ENCODE data around the gene ZFP36L1. TPM values are rescaled to one million over a fixed set of nuclear protein-coding genes. Genes with fewer than 3 reads are reported as not detected.

Gene ZFP36L1
- total and polyA plus RNA-seq, 7 donors, result 26.6 to 413 (median 217) TPM

GRCh38 chr14:68790644-68791077, 2.2 kb downstream of the ZFP36L1 start:
- 1 to 5% methylated on average over 8 of the region's 8 CpGs for WGBS, 2 donors
- H3K27ac ChIP-seq, result peak overlapping the region; percentile 98 to 100 (median 99)
- peaks cover 0 to 31% (median 21%) of the 10 kb centered on the region in 4 donors for H3K4me1 ChIP-seq
- H3K4me3 ChIP-seq, result peak overlapping the region; percentile 76 to 88 (median 80)
- intact Hi-C loops (cut with DNase I), result loop anchor here (5.0 to 10.0 kb wide), 5 partner anchors 164 to 648 kb away; no protein-coding TSS in a partner anchor
- H3K36me3 ChIP-seq, result peaks cover 27 to 53% (median 35%) of the 10 kb centered on the region in 4 donors
- no peak for DNase-seq
- TF ChIP-seq POLR2A (IDR thresholded peaks at IDR 0.05) (peak in 1 of 2 donors; percentile 13), EP300 (IDR thresholded peaks at IDR 0.05) (no peak), POLR2AphosphoS5 (IDR thresholded peaks at IDR 0.05) (peak in 3 of 4 donors; percentile 3 to 45 (median 9))
- H3K9me3 ChIP-seq, result no peaks in the 10 kb centered on the region
- H3K27me3 ChIP-seq, result no peaks in the 10 kb centered on the region

GRCh38 chr14:68789821-68790643, 2.8 kb downstream of the ZFP36L1 start:
- no peaks in the 10 kb centered on the region for H3K27me3 ChIP-seq
- H3K4me3 ChIP-seq, result peak overlapping the region; percentile 76 to 88 (median 80)
- DNase-seq, result peak; percentile 80
- H3K27ac ChIP-seq, result peak overlapping the region; percentile 98 to 100 (median 99)
- H3K36me3 ChIP-seq, result peaks cover 27 to 53% (median 35%) of the 10 kb centered on the region in 4 donors
- peaks cover 0 to 31% (median 24%) of the 10 kb centered on the region in 4 donors for H3K4me1 ChIP-seq
- intact Hi-C loops (cut with DNase I), result loop anchor here (2.0 to 10.0 kb wide), 6 partner anchors 165 to 648 kb away; no protein-coding TSS in a partner anchor
- WGBS, 2 donors, result 4 to 18% methylated on average over 45 of the region's 45 CpGs
- TF ChIP-seq POLR2A (IDR thresholded peaks at IDR 0.05) (no peak), POLR2AphosphoS5 (IDR thresholded peaks at IDR 0.05) (peak in 3 of 4 donors; percentile 6 to 46 (median 6))
- H3K9me3 ChIP-seq, result no peaks in the 10 kb centered on the region

DNA sequence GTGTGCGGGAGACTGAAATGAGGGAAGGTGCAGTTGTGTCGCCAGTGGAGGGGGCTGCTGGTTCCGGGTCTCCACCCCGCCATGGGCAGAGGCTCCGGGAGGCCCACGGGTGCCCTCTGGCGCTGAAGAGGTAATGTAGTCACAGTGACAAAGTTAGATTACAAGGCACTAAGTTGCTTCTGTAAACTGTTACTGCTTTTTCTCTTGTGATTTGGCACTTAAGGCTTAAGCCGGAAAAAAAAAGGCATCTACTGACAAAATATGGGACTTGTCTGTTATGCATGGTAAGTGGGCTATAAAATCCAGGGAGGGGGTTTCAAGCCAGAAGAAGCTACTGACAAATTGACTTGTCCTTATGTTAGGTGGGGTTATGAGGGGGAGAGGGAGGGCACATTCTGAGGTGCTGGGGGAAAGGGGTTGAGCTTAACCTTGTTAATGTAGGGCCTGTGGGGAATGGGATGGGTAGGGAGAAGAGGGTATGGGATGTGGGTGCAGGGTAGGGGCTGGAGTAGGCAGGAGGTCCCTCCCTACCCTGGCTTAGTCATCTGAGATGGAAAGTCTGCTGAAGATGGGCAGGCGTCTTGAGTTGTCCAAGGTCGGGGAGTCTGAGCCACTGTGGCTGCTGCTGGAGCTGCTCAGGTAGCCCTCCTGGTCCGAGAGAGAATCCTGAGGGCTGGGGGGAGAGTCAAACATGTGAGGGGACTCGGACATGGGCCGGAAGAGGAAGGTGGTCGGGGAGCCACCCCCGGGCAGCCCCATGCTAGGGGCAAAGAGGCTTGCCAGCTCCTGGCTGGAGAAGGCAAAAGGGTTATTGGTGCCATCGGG, 3.7 kb downstream of the ZFP36L1 start:
- DNase-seq, result peak; percentile 95
- H3K27me3 ChIP-seq, result no peaks in the 10 kb centered on the region
- peak in 1 of 4 donors; percentile 3 for TF ChIP-seq EP300 (IDR thresholded peaks at IDR 0.05)
- peak in 3 of 4 experiments; percentile 50 to 67 (median 56) for TF ChIP-seq CTCF (IDR thresholded peaks at IDR 0.05)
- peak; percentile 48 to 69 (median 66) for TF ChIP-seq POLR2AphosphoS5 (IDR thresholded peaks at IDR 0.05)
- no peak for TF ChIP-seq POLR2A (IDR thresholded peaks at IDR 0.05)
- no peaks in the 10 kb centered on the region for H3K9me3 ChIP-seq
- 5 to 9% methylated on average over 16 of the region's 16 CpGs for WGBS, 2 donors
- H3K4me1 ChIP-seq, result peaks cover 0 to 28% (median 24%) of the 10 kb centered on the region in 4 donors
- peaks cover 27 to 53% (median 35%) of the 10 kb centered on the region in 4 donors for H3K36me3 ChIP-seq
- H3K27ac ChIP-seq, result peak overlapping the region; percentile 98 to 100 (median 99)
- peak overlapping the region; percentile 76 to 88 (median 80) for H3K4me3 ChIP-seq
- intact Hi-C loops (cut with DNase I), result loop anchor here (2.0 kb wide), 1 partner anchor 540 kb away; no protein-coding TSS in a partner anchor

GRCh38 chr14:68788275-68788995, 4.4 kb downstream of the ZFP36L1 start:
- Histone ChIP-seq H3K27me3 (no peaks in the 10 kb centered on the region), H3K4me1 (peaks cover 0 to 27% (median 24%) of the 10 kb centered on the region in 4 donors), H3K27ac (peak overlapping the region; percentile 98 to 100 (median 99)), H3K9me3 (no peaks in the 10 kb centered on the region), H3K36me3 (peaks cover 27 to 53% (median 35%) of the 10 kb centered on the region in 4 donors), H3K4me3 (peak overlapping the region; percentile 76 to 88 (median 80))
- no peak for TF ChIP-seq EP300 (IDR thresholded peaks at IDR 0.05)
- no peak for TF ChIP-seq CTCF (IDR thresholded peaks at IDR 0.05)
- no peak for TF ChIP-seq POLR2A (IDR thresholded peaks at IDR 0.05)
- peak in 3 of 4 donors; percentile 25 to 67 (median 54) for TF ChIP-seq POLR2AphosphoS5 (IDR thresholded peaks at IDR 0.05)
- intact Hi-C loops (cut with DNase I), result loop anchor here (2.0 kb wide), 1 partner anchor 540 kb away; no protein-coding TSS in a partner anchor
- DNase-seq, result no peak
- 24 to 29% methylated on average over 10 of the region's 10 CpGs for WGBS, 2 donors
